Activated CD4-positive, alpha-beta T cell treated with anti-CD3 and anti-CD28 coated beads, Interleukin-2, Interleukin-4, amounts not matched to agents 100 ng/mL and 50 ng/mL, durations not matched to agents 16 hours and 8 hours (primary cell): Measurements from ENCODE around the gene COL5A2.

Experiments used
- DNase-seq: peaks from one replicate; pipeline ENCODE4 v3.0.0-alpha.2; 2020; ENCODE audit warnings: low spot score

The COL5A2 gene

DNA sequence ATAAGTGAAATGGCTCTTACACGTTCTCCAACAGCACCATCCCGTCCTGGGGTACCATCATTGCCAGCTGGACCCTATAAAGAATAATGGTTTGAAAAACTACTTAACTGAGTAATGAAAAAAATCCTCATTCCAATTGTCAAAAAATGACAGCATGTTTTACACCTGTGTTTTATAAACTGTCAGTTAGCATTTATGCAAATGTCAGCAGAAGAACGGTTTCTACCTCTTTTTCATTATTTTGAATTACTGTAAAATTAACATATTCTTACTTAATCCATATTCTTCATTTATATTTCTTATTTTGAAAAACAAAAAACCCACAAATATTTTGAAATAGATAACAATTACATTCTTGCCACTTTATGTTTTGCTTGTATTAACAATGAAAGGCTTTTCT lies 131.4 kb downstream of the COL5A2 start:
- no peak for DNase-seq

DNA sequence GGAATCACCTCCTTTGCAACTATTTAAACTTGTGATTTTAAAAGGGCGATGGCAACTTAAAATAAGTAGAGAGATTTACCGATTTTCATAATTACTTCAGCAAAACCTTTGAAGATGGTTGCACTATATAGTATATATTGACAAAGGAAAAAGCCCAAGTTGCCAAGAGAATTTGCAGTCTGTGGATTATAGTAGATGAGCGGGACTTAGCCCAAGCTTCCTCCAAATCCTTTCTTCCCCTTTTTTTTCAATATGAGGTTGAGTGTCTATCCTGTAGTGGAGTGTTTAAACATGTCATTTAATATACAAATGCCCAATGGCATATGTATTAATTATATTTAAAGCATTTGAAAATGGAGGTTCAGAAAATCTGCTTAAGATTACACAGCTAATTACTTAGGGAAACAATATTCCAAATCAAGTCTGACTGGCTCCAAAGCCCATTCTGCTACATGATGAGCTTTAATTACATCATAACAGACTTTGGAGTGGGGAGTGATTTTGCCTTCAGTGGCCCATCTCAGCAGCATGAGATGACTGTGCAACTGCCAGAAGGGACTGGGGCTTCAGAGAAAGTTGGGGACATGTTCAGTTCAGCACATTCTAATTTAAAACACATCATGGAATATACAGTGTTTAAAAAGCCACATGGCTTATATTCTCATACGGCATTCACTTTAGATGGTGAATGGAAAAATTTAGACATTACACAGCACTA lies 132.2 kb downstream of the COL5A2 start:
- no peak for DNase-seq

DNA sequence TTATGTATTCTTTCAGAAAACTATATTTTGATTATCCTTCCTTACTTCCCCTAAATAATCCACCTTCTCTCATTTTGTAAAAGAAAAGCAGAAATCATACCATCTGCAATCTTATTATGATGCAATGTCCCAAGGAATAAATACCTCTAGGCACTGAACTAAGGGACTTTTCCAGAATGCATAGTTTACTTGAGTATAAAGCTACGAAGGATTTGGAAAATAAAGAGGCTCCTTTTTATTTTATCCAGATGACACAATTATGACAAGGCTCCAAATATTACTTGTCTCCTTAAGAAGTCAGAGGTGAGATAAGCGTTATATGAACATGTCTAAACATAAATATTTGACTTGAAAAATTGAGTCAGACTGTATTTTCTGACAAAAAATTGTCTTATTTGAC lies 133.2 kb downstream of the COL5A2 start:
- no peak for DNase-seq

DNA sequence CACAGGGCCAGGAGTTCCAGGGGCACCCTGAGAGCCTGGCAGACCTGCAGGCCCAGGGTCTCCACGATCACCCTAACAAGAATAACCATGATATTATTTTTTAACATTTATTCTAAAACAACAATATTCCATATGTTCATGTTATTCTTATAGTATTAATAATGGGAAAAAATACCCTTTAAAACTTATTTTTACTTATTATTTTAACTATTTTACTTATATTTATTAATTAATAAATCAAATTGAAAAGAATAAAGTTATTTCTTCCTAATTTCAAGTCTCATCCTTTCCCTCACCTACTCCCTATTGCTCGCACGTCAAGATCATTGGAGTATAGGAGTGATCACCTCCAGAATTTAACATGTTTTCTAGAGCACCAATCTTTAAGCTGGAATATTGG lies 133.7 kb downstream of the COL5A2 start:
- no peak for DNase-seq

DNA sequence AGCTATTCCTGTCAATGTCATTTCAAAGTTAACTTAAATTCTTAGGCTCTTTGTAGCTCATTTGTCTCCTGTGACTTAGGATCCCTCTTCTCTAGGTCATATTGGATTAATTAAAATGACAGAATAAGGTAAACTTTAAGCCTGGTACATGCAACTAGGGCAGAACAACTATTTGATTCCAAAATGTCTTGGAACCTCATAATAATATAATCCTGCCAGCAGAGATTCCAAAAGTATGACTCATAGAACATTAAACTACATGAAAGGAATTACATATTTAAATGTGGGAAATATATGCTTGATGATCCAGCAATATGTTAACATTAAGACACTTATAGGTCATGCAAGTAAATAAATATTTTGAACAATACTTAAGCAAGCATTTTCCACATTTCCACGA lies 142.0 kb downstream of the COL5A2 start:
- DNase-seq = no peak

DNA sequence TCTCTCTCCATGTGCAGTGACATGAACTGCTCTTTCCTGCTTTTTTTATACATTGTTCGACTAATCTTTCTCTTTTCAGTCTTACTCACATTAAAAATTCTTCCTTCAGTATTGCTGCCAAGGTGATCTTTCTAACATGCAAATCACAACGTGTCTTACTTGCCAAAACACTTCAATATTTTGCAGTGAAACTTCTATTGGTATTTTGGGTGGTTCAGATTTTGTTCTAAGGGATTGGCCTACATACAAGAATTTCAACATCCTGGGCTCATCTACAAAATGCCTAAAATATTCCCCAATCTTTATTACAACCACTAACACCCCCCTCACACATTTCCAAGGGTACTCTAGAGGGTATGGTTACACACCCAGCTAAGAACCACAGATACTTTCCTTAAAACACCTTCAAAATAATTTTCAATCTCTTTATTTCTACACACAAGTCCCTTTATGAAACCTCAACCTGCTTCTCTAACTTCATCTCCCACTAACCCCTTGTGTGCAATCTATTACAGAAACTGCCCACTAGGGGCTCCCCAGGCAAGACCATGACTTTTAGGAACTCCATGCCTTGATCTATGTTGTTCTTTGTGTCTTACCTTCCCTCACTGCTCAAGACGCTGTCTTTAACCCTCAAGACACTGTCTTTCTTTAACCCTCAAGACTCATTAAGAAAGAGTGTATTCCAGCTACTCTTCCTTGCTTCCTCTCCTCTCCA lies 154.5 kb downstream of the COL5A2 start:
- peak; percentile 11 for DNase-seq

DNA sequence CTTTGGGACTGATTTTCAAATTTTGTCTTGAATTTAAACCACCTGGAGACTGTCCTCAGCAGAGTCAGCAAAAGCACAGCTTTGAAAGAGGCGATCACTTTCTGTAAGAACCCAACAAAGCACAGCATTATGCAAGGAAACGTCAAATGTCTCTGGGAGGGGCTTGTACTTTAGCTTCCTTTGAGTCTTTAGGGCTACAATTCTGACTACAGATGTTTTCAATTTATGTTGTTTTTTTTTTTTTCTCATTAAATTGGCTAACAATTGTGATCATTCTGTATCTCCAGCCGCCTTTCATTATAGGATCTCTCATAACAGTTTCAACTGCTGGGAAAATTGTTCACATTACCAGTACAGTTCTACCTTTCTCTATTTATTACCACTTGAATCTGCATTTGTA lies 157.1 kb downstream of the COL5A2 start:
- no peak for DNase-seq

DNA sequence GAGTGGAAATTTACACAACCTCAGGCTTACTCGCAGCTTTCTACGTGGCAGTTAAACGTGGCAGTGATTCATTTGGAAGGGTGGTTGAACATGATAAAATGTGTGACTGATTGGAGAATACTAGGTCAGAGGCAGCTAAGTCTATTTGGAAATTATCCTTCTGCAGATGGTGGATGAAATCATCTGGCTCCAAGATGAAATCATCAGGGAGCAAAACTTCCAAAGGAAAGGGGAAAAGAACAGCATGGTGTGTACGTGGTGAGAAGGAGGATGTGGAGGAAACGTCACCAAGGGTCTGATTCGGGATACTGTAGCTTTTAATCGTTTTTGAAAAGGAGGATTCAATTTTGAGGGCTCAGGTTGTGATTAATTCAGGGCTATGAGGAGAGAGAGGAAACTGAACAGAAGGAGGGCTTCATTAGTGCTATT lies 157.5 kb downstream of the COL5A2 start:
- DNase-seq = no peak

DNA sequence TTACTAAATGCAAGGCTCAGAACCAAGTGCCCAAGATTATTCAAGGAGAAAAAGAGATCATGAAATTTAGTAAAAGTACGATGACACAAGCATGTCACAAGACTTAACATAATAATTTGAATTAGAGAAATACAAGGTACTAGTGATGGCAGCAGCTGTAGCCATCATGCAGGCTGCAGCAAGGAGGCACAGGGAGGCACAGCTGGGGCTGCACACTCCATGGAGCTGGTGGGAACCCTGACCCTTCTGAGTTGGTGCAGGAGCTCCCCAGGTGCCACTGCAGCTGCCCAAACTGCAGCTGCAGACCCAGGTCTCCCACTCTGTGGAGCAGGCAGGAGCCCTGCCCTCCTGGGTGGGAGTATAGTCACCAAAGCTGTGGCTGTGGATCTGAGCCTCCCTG lies 159.4 kb downstream of the COL5A2 start:
- DNase-seq = no peak

DNA sequence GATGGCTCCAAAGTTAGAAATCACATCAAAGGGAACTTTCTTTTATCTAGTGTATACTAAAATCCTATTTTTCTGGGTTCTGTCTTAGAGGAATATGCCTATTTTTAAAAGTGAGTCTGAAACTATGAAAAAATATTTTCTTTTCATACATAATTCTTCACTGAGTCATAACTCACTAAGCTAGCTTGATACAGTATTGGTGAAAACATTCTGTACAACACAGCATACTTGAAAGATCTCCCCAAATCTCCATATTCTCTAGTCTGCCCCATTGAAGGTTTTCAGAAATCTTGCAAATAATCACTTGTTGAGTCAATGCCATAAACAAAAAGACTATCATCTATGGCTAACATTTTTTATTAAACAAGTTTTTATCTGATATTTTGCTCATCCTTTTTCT lies 160.9 kb downstream of the COL5A2 start:
- no peak for DNase-seq

DNA sequence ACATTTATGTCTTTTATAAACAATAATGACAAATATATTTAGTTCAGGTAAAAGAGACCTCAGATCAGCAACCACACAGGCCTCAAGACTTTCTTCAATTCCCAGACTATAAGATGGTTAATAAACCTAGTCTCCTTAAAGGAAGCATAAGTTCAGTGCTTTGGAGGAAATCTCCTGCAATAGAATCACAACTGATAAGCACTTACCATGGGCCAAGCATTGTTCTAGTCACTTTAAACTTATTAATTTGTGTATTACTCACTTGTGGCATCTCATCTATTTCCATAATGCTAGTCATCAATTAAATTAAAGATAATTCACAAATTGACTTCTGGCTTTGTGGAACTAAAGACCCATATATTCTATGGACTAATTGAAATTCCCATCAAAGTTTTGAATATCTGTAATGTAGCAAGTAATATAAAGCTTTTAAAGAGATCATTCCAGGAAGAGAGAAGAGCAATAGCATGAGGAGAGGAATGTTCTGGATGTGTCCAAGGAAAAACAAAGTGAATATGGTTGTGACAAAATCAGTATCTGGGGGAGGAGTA lies 163.2 kb downstream of the COL5A2 start:
- no peak for DNase-seq

DNA sequence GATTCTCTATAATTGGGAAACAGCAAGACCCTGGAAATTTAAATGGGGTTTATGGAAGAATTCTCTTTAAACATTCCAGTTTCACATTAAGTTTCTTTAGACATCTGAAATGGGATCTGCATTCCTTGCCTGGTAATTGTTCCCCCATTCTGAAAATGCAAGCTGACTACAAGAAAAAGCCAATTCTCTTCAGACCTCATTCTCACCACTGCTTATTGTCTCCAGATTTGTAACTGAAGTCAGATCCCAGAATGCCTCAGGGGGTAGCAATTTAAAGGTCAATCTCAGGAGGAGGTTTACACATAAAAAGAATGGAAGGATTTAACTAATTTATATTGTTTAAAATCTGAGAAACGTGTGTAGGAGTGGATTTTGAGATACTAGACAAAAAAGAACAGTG lies 164.2 kb downstream of the COL5A2 start:
- no peak for DNase-seq

DNA sequence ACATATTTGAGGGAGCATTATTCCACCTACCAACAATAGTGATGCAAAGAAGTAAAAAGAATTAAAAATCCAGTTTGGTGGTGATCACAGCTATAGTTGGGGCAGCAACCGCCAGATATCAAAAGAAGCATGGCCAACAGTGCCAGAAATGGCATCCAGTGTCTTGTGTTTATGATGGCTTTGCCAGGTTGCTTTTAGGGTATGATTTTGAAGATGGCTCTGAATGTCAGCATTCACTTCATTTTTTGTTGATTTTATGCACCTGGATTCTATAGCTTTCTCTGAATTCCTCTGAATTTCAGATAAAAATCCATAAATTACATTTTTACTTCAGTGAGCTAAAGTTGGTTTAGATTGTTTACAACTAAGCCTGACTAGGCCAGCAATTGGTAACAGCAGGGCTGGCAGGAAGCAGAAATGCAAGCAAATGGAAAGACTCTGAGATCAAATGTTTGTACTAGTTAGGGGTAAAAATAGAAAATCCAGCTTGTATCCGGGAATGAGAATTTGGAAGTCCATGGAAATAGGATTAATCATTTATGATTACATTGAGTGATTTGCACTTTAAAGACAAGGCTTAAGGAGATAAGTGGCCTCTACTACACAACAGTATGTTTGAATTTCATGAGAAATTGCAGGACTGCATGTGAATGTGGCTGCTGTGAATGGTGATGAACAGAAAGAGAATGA lies 165.0 kb downstream of the COL5A2 start:
- DNase-seq = no peak

DNA sequence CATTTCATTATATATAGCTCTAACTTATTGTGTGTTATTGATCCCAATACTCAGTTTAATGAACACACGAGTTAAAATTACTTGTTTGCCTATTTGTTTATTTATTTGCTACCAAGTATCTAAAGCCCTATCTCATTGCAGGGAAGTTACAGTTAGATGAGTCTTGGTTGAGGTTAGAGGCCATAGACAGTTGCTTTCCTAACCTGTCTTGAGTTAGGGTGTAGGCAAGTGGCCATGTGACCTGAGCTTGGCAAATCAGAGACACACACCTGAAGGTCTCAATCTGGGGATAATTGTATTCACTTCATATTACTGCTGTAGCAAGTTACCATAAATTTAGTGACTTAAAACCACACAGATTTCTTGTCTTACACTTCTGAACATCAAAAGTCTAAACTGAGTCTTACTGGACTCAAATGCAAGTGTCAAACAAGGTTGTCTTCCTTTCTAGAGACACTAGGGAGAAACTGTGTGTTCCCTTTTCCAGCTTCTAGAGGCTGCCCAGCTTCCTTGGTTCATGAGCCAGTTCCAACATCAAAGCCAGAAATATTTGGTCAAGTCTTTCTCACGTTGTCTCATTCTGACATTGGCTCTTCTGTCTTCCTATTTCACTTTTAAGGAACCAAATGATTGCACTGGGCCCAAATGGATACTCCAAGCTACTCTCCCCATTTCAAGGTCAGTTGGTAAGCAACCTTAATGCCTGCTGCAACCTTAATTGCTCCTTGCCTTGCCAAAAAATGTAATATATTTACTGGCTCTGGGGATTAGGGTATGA lies 165.7 kb downstream of the COL5A2 start:
- DNase-seq = no peak

DNA sequence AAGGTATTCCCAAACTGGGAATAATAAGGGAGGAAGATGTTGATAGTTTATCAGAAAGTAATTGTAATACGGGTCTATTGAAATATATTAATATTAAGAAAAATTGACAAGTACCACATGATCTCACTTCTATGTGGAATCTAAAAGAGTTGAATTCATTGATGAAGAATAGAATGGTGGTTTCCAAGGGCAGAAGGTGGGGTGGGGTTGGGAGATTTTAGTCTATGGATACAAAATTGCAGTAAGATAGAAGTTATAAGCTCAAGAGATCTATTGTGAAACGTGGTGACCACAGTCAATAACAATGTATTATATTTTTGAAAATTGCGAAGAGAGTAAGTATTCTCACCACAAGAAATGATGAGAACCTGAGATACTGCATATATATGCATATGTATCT lies 166.5 kb downstream of the COL5A2 start:
- no peak for DNase-seq

DNA sequence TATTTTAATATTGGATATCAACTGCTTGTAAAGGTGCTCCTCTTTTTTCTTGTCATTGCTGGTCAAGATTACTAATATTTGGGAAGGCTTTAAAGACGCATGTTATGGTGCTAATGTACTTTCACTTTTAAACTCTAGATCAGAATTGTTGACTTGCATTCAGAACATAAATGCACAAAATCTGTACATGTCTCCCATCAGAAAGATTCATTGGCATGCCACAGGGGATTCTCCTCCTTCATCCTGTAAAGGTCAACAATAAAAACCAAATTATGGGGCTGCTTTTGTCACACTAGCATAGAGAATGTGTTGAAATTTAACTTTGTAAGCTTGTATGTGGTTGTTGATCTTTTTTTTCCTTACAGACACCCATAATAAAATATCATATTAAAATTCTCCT lies 167.2 kb downstream of the COL5A2 start:
- no peak for DNase-seq

DNA sequence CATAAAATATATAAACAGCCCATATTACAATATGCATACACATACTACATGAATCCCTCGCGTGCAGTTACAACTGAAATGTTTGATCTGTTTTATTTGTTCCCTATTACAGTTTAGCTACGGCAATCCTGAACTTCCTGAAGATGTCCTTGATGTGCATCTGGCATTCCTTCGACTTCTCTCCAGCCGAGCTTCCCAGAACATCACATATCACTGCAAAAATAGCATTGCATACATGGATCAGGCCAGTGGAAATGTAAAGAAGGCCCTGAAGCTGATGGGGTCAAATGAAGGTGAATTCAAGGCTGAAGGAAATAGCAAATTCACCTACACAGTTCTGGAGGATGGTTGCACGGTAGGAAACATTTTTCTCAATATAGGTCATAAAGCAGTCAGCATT lies 169.0 kb downstream of the COL5A2 start:
- no peak for DNase-seq

DNA sequence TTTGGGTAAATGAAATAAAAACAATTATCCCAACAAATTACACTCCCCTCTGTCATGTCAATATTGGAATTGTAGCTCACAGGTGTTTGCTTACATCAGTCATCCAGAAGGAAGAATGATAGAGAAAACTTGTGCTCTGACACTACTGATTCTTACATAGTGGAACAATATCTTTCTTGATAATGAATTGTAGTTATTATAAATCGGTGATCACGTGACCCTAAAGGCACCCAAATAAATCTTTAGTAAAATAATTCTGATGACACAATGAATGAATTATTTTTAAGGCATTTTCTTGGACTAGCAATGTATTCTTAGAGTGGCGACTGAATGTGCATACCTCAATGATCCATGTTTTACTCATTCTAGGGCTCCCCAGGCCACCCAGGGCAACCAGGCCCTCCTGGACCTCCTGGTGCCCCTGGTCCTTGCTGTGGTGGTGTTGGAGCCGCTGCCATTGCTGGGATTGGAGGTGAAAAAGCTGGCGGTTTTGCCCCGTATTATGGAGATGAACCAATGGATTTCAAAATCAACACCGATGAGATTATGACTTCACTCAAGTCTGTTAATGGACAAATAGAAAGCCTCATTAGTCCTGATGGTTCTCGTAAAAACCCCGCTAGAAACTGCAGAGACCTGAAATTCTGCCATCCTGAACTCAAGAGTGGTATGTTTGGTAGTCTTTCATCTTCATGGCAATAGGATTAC lies 170.9 kb downstream of the COL5A2 start:
- DNase-seq = no peak

DNA sequence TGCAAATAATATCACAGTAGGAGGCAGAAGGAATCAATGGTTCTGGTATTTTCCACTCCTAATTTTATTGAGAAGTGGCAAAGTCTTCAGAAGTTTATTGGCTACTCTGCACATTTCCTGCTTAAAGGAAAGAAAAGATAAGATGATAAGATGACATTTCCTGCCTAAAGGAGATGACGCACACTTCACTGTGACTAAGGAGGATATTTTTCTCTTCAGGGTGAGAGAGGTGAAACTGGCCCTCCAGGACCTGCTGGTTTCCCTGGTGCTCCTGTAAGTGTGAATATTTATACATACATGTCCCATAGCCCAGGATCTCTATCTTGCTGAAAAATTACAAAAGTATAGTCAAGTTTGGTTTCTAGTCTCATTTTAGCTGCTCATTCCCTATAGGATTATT lies 177.5 kb downstream of the COL5A2 start:
- peak; percentile 9 for DNase-seq

DNA sequence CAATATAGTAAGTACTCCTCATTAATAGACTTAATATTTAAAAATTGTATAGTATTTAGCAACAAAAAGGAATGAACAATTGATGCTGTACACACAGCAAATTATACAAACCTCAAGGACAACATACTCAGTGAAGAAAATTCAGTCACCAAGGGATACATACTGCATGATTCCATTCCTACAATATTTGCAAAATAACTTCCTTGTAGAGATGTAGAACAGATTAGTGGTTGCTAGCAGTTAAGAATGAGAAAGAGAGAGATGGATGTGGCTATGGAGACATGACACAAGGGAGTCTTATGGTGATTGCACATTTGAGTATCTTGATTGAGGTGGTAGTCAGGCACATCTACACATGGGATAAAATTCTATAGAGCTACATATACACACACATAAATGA lies 179.3 kb downstream of the COL5A2 start:
- no peak for DNase-seq

DNA sequence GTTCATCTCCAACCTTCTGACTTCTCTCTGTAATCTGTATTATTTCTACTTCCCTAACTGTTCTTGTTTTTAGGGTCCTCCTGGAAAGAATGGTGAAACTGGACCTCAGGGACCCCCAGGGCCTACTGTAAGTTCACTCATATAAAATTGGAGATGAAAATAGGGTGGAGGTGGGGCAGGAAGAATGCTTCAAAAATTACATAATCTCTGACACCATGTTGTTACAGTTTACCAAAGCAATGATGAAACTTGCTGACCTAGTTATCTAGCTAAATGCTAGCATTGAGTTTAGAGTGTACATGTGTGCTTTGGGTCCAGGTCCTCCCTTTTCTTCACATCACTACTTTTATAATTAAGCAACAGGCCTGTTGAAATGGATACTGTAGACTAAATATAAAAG lies 182.3 kb downstream of the COL5A2 start:
- no peak for DNase-seq

DNA sequence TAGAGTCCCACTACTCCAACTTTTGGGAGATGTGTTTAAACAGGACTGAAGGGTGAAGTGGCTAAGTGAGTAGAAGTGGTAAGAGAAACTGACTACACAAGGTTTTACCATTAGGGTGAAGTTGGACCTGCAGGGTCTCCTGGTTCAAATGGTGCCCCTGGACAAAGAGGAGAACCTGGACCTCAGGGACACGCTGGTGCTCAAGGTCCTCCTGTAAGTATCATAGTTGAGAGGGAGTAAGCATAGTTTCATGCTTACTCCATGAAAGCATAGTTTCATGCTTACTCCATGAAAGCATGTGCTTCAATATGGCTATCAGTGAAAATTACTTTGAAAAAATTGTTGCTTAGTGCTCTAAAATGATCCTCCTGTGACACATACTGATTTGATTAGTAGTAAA lies 186.3 kb downstream of the COL5A2 start:
- no peak for DNase-seq
